ENCODE data around the gene ZNF26.

DNA sequence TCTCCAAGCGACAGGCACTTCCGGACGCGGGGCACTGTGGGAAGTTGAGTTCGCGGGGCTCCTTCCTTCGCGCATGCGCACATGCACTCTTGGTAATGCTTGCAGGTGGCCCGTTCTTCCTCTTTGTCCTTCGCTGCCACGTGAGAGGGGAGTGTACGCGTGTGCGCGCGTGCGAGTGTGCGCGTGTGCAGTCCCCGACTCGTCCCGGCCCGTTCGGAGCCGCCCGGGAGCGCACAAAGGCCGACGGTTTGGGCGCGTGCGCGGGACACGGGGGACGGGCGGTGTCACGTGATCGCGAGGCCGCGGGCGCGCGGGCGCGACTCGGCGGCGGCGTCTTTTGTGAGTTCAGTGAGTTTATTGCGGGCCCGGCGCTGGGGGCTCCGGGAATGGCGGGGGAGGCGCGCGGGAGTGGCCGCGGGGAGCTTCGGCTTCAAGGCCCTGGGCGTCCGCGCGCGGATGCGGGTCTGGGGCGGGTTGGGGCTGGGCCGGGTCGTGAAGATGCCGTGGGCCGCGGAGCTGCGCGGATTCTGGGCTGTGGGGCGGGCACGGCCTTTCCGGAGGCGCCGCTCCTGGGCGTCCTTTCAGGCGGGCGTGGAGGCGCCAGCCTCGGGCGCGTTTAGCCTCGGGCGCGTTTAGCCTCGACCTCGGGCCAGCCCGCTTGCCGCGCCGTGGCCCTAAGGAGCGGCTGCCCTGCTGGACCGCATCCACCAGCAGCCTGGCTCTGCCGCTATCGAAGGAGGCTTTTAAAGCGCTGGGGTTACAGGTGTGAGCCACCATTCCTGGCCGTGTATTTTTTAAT lies 51.2 kb downstream of the ZNF26 start, which contains the start of gene ZNF84:
- no peak for TF ChIP-seq ZNF8 (CRISPR knock-in tag; IDR thresholded peaks at IDR 0.05)
- no peak for TF ChIP-seq RARB (CRISPR knock-in tag; IDR thresholded peaks at IDR 0.05)
- no peak for TF ChIP-seq ARNTL (CRISPR knock-in tag; IDR thresholded peaks at IDR 0.05; ENCODE audit: borderline replicate concordance, low read depth)
- no peak for TF ChIP-seq GLIS3 (CRISPR knock-in tag; IDR thresholded peaks at IDR 0.05)
- no peak for TF ChIP-seq ZFP3 (CRISPR knock-in tag; IDR thresholded peaks at IDR 0.05)
- TF ChIP-seq, protein P1, sequence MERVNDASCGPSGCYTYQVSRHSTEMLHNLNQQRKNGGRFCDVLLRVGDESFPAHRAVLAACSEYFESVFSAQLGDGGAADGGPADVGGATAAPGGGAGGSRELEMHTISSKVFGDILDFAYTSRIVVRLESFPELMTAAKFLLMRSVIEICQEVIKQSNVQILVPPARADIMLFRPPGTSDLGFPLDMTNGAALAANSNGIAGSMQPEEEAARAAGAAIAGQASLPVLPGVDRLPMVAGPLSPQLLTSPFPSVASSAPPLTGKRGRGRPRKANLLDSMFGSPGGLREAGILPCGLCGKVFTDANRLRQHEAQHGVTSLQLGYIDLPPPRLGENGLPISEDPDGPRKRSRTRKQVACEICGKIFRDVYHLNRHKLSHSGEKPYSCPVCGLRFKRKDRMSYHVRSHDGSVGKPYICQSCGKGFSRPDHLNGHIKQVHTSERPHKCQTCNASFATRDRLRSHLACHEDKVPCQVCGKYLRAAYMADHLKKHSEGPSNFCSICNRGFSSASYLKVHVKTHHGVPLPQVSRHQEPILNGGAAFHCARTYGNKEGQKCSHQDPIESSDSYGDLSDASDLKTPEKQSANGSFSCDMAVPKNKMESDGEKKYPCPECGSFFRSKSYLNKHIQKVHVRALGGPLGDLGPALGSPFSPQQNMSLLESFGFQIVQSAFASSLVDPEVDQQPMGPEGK (CRISPR knock-in tag; IDR thresholded peaks at IDR 0.05; ENCODE audit: borderline replicate concordance), result no peak
- TF ChIP-seq, protein P2, sequence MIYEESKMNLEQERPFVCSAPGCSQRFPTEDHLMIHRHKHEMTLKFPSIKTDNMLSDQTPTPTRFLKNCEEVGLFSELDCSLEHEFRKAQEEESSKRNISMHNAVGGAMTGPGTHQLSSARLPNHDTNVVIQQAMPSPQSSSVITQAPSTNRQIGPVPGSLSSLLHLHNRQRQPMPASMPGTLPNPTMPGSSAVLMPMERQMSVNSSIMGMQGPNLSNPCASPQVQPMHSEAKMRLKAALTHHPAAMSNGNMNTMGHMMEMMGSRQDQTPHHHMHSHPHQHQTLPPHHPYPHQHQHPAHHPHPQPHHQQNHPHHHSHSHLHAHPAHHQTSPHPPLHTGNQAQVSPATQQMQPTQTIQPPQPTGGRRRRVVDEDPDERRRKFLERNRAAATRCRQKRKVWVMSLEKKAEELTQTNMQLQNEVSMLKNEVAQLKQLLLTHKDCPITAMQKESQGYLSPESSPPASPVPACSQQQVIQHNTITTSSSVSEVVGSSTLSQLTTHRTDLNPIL (CRISPR knock-in tag; IDR thresholded peaks at IDR 0.05; ENCODE audit: low read depth), result no peak
- TF ChIP-seq, protein P3, sequence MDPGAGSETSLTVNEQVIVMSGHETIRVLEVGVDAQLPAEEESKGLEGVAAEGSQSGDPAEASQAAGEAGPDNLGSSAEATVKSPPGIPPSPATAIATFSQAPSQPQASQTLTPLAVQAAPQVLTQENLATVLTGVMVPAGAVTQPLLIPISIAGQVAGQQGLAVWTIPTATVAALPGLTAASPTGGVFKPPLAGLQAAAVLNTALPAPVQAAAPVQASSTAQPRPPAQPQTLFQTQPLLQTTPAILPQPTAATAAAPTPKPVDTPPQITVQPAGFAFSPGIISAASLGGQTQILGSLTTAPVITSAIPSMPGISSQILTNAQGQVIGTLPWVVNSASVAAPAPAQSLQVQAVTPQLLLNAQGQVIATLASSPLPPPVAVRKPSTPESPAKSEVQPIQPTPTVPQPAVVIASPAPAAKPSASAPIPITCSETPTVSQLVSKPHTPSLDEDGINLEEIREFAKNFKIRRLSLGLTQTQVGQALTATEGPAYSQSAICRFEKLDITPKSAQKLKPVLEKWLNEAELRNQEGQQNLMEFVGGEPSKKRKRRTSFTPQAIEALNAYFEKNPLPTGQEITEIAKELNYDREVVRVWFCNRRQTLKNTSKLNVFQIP (CRISPR knock-in tag; IDR thresholded peaks at IDR 0.05; ENCODE audit: borderline replicate concordance, low read depth), result no peak
- TF ChIP-seq ZNF565 (CRISPR knock-in tag; conservative IDR thresholded peaks at IDR 0.05; ENCODE audit: low read depth), result no peak

Measured in SK-N-SH treated with all-trans-retinoic acid at 6 μM for 48 hours (cell line).